Cardiac muscle cell (in vitro differentiated cells and primary cell): ENCODE measurements around the gene NAALADL2. TPM values are rescaled to one million over a fixed set of nuclear protein-coding genes. Genes with fewer than 3 reads are reported as not detected.

Experiments
- DNase-seq, 2 donors: peaks; one replicate each; pipeline versions ENCODE4 v3.0.0 to v3.0.0-alpha.2; 2010 to 2017; ENCODE audit warnings: low read depth in 1 of 2, low spot score in 1 of 2
- H3K27ac ChIP-seq: fragments of 200-600 bp; sonication (generic); 2 replicates; pipeline ENCODE4 v1.5.1; 2016
- H3K27me3 ChIP-seq: fragments of 200-600 bp; sonication (generic); 2 replicates; pipeline ENCODE4 v1.6.0; 2016; ENCODE audit warnings: control low read depth
- H3K36me3 ChIP-seq: fragments of 200-600 bp; sonication (generic); 2 replicates; pipeline ENCODE4 v1.5.1; 2016; ENCODE audit warnings: control low read depth
- H3K4me1 ChIP-seq: fragments of 200-600 bp; sonication (generic); 2 replicates; pipeline ENCODE4 v1.8.1; 2017; ENCODE audit warnings: low read depth, mild to moderate bottlenecking, mixed run types
- H3K4me3 ChIP-seq: fragments of 200-600 bp; sonication (generic); 2 replicates; pipeline ENCODE4 v1.5.1; 2016; ENCODE audit warnings: mild to moderate bottlenecking
- H3K9me3 ChIP-seq: fragments of 200-600 bp; sonication (generic); 2 replicates; pipeline ENCODE4 v1.5.1; 2017; ENCODE audit warnings: low read depth, mild to moderate bottlenecking, control low read depth
- CTCF ChIP-seq: IDR thresholded peaks from 2 replicates; pipeline ENCODE4 v1.5.1; 2012; ENCODE audit warnings: low read depth, mild to moderate bottlenecking, low read length
- polyA plus RNA-seq: library from polyadenylated mRNA; unstranded; fragments of >200 nt; fragmentation: Nextera tagmentation; extraction: Ambion mirVana; gene quantifications from 2 replicates; pipeline ENCODE4 v1.2.1, GENCODE V29; 2016
- total RNA-seq: library from RNA; depleted of rRNA; stranded (reverse); fragments of >200 nt; gene quantifications from 2 replicates; pipeline ENCODE4 v1.2.3, GENCODE V29; 2016

The NAALADL2 gene
- total and polyA plus RNA-seq, 2 experiments from 2014 or later: 2.4 to 3.8 TPM

- Histone ChIP-seq H3K27me3 (no peaks in the 10 kb centered on the region), H3K27ac (no peak overlapping the region), H3K4me1 (no peaks in the 10 kb centered on the region), H3K4me3 (no peak overlapping the region), H3K9me3 (no peaks in the 10 kb centered on the region), H3K36me3 (no peaks in the 10 kb centered on the region)
- TF ChIP-seq CTCF: no peak
- no peak for DNase-seq
Observed at GRCh38 chr3:175426805-175427204, 567.7 kb downstream of the NAALADL2 start.

- H3K9me3 ChIP-seq: no peaks in the 10 kb centered on the region
- DNase-seq: no peak
- H3K4me1 ChIP-seq: no peaks in the 10 kb centered on the region
- H3K27me3 ChIP-seq: no peaks in the 10 kb centered on the region
- no peak for TF ChIP-seq CTCF
- H3K27ac ChIP-seq: no peak overlapping the region
- H3K36me3 ChIP-seq: no peaks in the 10 kb centered on the region
- no peak overlapping the region for H3K4me3 ChIP-seq
Observed at GRCh38 chr3:175428466-175428865, 569.3 kb downstream of the NAALADL2 start.

- Histone ChIP-seq H3K4me1 (no peaks in the 10 kb centered on the region), H3K36me3 (no peaks in the 10 kb centered on the region), H3K4me3 (no peak overlapping the region), H3K27ac (no peak overlapping the region), H3K27me3 (no peaks in the 10 kb centered on the region), H3K9me3 (no peaks in the 10 kb centered on the region)
- TF ChIP-seq CTCF: no peak
- peak in 1 of 2 donors; percentile 13 for DNase-seq
Observed at GRCh38 chr3:175430983-175431773, 572.0 kb downstream of the NAALADL2 start.

- Histone ChIP-seq H3K27me3 (no peaks in the 10 kb centered on the region), H3K9me3 (no peaks in the 10 kb centered on the region), H3K4me1 (no peaks in the 10 kb centered on the region), H3K4me3 (no peak overlapping the region), H3K36me3 (no peaks in the 10 kb centered on the region), H3K27ac (no peak overlapping the region)
- peak in 1 of 2 donors; percentile 83 for DNase-seq
- TF ChIP-seq CTCF: no peak
Observed at GRCh38 chr3:175432376-175433025, 573.4 kb downstream of the NAALADL2 start.

GRCh38 chr3:175433026-175433674, 574.0 kb downstream of the NAALADL2 start:
- Histone ChIP-seq H3K4me1 (no peaks in the 10 kb centered on the region), H3K27me3 (no peaks in the 10 kb centered on the region), H3K36me3 (no peaks in the 10 kb centered on the region), H3K4me3 (no peak overlapping the region), H3K27ac (no peak overlapping the region), H3K9me3 (no peaks in the 10 kb centered on the region)
- peak in 1 of 2 donors; percentile 78 for DNase-seq
- no peak for TF ChIP-seq CTCF
